ENCODE results near the gene CFAP100. TPM values are rescaled to one million over a fixed set of nuclear protein-coding genes. Genes with fewer than 3 reads are reported as not detected.

CFAP100 gene
- total RNA-seq (not detected), total RNA-seq (0 to 0.12 (median 0) reads per million in 29 experiments)
- total RNA-seq (2013) = not detected

DNA sequence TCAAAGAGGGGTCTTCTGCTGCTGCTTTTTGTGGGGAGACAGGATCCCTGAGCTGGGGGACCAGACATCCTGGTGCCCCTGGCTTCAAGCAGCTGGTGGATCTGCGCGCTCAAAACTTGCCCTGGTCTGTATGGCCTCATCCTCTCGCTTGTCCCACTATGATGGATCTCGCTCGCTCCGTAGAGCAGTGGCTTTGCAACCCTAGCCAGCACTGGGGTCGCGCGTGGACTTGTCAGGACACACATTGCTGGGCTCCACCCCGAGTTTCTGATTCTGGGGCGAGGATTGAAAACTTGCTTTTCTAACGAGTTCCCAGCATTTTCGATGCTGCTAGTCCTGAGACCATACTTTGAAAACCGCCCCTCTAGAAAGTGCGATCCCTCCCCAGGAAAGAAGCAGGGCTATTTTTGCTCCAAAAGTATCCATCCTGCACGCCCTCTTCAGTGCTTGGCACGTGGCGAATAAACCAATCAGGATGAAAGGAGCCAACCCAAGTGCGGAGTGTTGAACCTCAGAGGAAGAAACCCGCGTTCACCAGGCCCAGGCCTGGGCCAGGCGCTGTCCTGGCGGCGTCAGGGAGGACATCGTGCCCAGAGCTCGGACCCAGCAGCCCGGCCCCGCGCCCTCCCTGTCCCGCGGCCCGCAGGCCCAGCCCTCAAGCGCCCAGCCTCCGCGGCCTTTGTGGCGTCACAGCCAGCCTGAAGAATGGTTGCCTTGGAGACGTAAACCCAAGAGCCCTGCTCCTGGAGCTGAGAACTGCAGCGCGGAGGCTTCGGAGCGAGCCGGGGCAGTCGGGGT lies at the start of gene CFAP100:
Gene CFAP100 (plus strand): TSS at position 731 of the 798 bp plus-strand sequence. CDS start 1,092 bp downstream, outside the sequence.
- Mint-ChIP-seq H3K36me3 (no peaks in the 10 kb centered on the region), H3K4me3 (no peak within 1 kb of the TSS), H3K4me1 (peaks cover 3 to 9% (median 5%) of the 10 kb centered on the region in 3 donors), H3K9me3 (no peaks in the 10 kb centered on the region), H3K27ac (no peak within 1 kb of the TSS), H3K27me3 (peaks cover 62 to 65% of the 10 kb centered on the region in 2 donors)
- CTCF ChIA-PET = no interaction called here
- POLR2A ChIA-PET = no interaction called here
- Histone ChIP-seq H3K27me3 (replicated peaks in 1 of 2; ENCODE audit: control insufficient read depth in 2 of 2, extremely low read depth in 1 of 2, insufficient read depth in 2 of 2, low read length in 1 of 2) (peaks cover 6 to 53% of the 10 kb centered on the region in 2 experiments), H3K9me3 (no peaks in the 10 kb centered on the region), H3K4me3 (ENCODE audit: control insufficient read depth in 1 of 2, extremely low read depth in 1 of 2, low read length in 1 of 2) (no peak within 1 kb of the TSS), H3K36me3 (ENCODE audit: control insufficient read depth in 2 of 2, extremely low read depth in 1 of 2, insufficient read depth in 1 of 2, low read length in 1 of 2) (no peaks in the 10 kb centered on the region), H3K27ac (ENCODE audit: low read length) (no peak within 1 kb of the TSS), H3K4me1 (ENCODE audit: control insufficient read depth in 1 of 2, extremely low read depth in 1 of 2, insufficient read depth in 2 of 2, low read length in 2 of 2) (peaks cover 0 to 4% of the 10 kb centered on the region in 2 experiments)
- no peak for ATAC-seq (replicated peaks in 1 of 4)
- no peak for DNase-seq
- WGBS (ENCODE audit: insufficient coverage) = 32% methylated on average over 43 of the region's 43 CpGs

DNA sequence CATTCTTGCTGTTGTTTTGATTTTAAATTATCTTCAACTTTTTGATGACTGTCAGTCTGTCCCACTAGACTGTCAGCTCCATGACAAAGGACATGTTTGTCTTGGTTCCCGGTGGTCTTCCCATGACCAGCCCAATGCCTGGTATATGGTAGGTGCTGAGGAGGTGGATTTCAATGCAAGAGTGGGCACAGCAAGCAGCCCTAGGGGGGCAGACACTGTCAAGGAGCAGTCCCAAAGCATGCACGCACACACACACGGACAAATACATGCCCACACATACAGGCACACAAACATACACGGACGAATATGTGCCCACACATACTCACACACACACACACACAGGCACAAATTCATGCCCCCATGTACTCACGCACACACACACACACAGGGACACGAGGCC lies 49.5 kb upstream of the CFAP100 start:
- 82% methylated on average over 7 of the region's 7 CpGs for WGBS (ENCODE audit: insufficient coverage)
- Histone ChIP-seq H3K27me3 (replicated peaks in 1 of 2; ENCODE audit: control insufficient read depth in 2 of 2, extremely low read depth in 1 of 2, insufficient read depth in 2 of 2, low read length in 1 of 2) (peaks cover 0 to 18% of the 10 kb centered on the region in 2 experiments), H3K36me3 (ENCODE audit: control insufficient read depth in 2 of 2, extremely low read depth in 1 of 2, insufficient read depth in 1 of 2, low read length in 1 of 2) (no peaks in the 10 kb centered on the region), H3K4me1 (ENCODE audit: control insufficient read depth in 1 of 2, extremely low read depth in 1 of 2, insufficient read depth in 2 of 2, low read length in 2 of 2) (no peaks in the 10 kb centered on the region), H3K4me3 (ENCODE audit: control insufficient read depth in 1 of 2, extremely low read depth in 1 of 2, low read length in 1 of 2) (no peak overlapping the region), H3K27ac (ENCODE audit: low read length) (no peak overlapping the region), H3K9me3 (no peaks in the 10 kb centered on the region)
- no peak overlapping the region for H3K27ac Mint-ChIP-seq
- peak in 2 of 35 experiments; percentile 0 to 3 for DNase-seq
- ATAC-seq (replicated peaks in 1 of 4) = no peak
- no peaks in the 10 kb centered on the region for H3K9me3 Mint-ChIP-seq
- ChIA-PET POLR2A (no interaction called here), CTCF (no interaction called here)
- no peaks in the 10 kb centered on the region for H3K36me3 Mint-ChIP-seq
- H3K27me3 Mint-ChIP-seq = peaks cover 4 to 12% of the 10 kb centered on the region in 2 donors
- no peaks in the 10 kb centered on the region for H3K4me1 Mint-ChIP-seq
- no peak overlapping the region for H3K4me3 Mint-ChIP-seq

DNA sequence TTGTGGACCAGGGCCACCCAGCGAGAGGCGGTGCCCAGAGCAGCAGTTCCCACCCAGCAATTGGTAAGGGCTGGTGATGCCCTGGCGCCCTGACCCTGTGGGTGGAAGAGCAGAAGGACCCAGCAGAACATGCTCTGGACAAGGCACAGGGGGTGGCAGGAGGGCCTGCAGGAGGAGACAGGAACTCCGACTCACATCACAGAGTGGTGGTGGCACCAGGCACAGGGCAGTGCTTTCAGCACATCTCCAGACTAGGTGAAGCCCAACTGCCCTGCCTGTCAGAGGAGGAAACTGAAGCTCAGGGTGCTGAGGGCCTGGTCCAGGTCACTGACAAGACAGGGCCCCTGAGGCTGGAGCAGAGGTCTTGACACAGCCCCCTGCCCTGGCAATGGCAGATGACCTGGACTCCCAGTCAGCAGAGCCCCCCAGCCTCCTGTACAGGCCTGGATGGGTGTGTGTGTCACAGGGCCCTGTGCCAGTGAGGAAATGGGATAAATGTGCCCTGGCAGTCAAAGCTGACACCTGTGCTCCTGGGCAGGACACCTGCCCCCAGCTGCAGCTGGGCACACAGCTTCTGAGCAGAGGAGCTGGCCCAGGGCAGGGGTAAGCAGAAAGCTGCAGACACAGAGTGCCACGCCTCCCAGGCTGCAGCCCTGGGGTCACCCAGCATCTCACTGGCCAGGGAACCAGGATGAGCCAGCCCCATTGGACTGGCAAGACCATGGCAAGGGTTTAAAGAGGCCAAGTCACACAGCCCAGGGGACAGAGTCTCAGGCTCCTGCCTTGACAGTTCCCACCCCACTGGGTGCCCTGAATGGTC lies 48.9 kb upstream of the CFAP100 start:
- Mint-ChIP-seq H3K27me3 (peaks cover 4 to 11% of the 10 kb centered on the region in 2 donors), H3K4me1 (no peaks in the 10 kb centered on the region), H3K4me3 (no peak overlapping the region), H3K36me3 (no peaks in the 10 kb centered on the region), H3K9me3 (no peaks in the 10 kb centered on the region), H3K27ac (no peak overlapping the region)
- ATAC-seq (replicated peaks in 1 of 4) (no peak), DNase-seq (peak in 2 of 35 experiments; percentile 1 to 8)
- no peaks in the 10 kb centered on the region for H3K4me1 ChIP-seq (ENCODE audit: control insufficient read depth in 1 of 2, extremely low read depth in 1 of 2, insufficient read depth in 2 of 2, low read length in 2 of 2)
- H3K4me3 ChIP-seq (ENCODE audit: control insufficient read depth in 1 of 2, extremely low read depth in 1 of 2, low read length in 1 of 2) = no peak overlapping the region
- POLR2A ChIA-PET = no interaction called here
- no peak overlapping the region for H3K27ac ChIP-seq (ENCODE audit: low read length)
- CTCF ChIA-PET = no interaction called here
- H3K27me3 ChIP-seq (replicated peaks in 1 of 2; ENCODE audit: control insufficient read depth in 2 of 2, extremely low read depth in 1 of 2, insufficient read depth in 2 of 2, low read length in 1 of 2) = peaks cover 0 to 12% of the 10 kb centered on the region in 2 experiments
- H3K9me3 ChIP-seq = no peaks in the 10 kb centered on the region
- 80% methylated on average over 5 of the region's 5 CpGs for WGBS (ENCODE audit: insufficient coverage)
- no peaks in the 10 kb centered on the region for H3K36me3 ChIP-seq (ENCODE audit: control insufficient read depth in 2 of 2, extremely low read depth in 1 of 2, insufficient read depth in 1 of 2, low read length in 1 of 2)

DNA sequence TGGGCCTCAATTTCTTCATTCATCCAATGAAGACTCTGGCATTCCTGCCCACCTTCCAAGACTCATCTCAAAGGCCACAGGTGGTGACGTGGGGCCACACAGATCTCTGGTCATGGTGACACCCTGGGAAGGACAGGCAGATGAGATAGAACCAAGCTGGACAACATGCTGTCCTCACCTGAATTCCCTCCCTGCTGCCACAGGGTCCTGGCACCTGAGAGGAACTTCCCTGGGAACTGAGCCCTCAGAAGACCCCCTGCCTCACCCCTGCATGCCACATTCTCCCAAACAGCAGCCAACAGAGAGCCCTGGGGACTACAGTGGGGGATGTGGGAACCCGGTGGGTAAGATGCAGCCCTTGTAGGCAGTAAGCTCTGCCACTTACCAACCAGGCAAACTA lies 48.2 kb upstream of the CFAP100 start:
- Mint-ChIP-seq H3K4me1 (no peaks in the 10 kb centered on the region), H3K27me3 (peaks cover 4 to 11% of the 10 kb centered on the region in 2 donors), H3K36me3 (no peaks in the 10 kb centered on the region), H3K27ac (no peak overlapping the region), H3K9me3 (no peaks in the 10 kb centered on the region), H3K4me3 (no peak overlapping the region)
- WGBS (ENCODE audit: insufficient coverage) = 63% methylated on average over 1 of the region's 2 CpGs
- H3K9me3 ChIP-seq = no peaks in the 10 kb centered on the region
- peaks cover 0 to 9% of the 10 kb centered on the region in 2 experiments for H3K27me3 ChIP-seq (replicated peaks in 1 of 2; ENCODE audit: control insufficient read depth in 2 of 2, extremely low read depth in 1 of 2, insufficient read depth in 2 of 2, low read length in 1 of 2)
- ChIA-PET POLR2A (no interaction called here), CTCF (no interaction called here)
- no peak overlapping the region for H3K27ac ChIP-seq (ENCODE audit: low read length)
- H3K36me3 ChIP-seq (ENCODE audit: control insufficient read depth in 2 of 2, extremely low read depth in 1 of 2, insufficient read depth in 1 of 2, low read length in 1 of 2) = no peaks in the 10 kb centered on the region
- no peak for DNase-seq
- no peak for ATAC-seq (replicated peaks in 1 of 4)
- no peak overlapping the region for H3K4me3 ChIP-seq (ENCODE audit: control insufficient read depth in 1 of 2, extremely low read depth in 1 of 2, low read length in 1 of 2)
- H3K4me1 ChIP-seq (ENCODE audit: control insufficient read depth in 1 of 2, extremely low read depth in 1 of 2, insufficient read depth in 2 of 2, low read length in 2 of 2) = no peaks in the 10 kb centered on the region

DNA sequence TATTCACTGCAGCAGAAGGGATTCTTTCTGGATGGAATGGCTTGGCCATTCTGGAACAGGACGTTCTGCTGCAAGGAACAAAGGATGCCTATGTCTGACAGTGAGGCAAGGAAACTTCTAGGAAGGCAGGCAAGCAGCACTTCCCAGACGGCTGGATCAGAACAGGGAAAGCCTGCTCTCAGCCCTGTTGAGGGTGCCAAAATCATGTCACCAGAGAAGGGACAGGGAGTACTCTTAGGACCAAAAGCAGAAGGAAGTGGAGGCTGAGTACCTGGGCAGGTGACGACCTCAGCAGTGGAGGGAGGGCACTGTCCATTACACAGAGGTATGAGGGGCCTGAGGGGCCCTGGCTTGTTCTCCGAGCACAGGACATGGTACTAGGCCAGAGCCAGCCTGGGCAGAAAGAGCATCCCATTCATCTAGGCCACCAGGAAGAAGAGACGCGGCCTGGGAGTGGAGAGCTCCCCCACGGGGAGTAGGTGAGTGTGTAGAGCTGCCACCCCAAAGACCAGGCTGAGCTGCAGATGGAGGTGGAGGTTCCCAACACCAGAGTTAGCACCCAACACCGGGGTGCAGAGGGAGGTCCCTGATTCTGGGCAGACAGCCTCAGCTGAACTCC lies 47.1 kb upstream of the CFAP100 start:
- Mint-ChIP-seq H3K27ac (no peak overlapping the region), H3K36me3 (no peaks in the 10 kb centered on the region), H3K4me1 (no peaks in the 10 kb centered on the region), H3K27me3 (peaks cover 0 to 5% of the 10 kb centered on the region in 2 donors), H3K4me3 (no peak overlapping the region), H3K9me3 (no peaks in the 10 kb centered on the region)
- Histone ChIP-seq H3K27me3 (replicated peaks in 1 of 2; ENCODE audit: control insufficient read depth in 2 of 2, extremely low read depth in 1 of 2, insufficient read depth in 2 of 2, low read length in 1 of 2) (peaks cover 0 to 8% of the 10 kb centered on the region in 2 experiments), H3K27ac (ENCODE audit: low read length) (no peak overlapping the region), H3K4me1 (ENCODE audit: control insufficient read depth in 1 of 2, extremely low read depth in 1 of 2, insufficient read depth in 2 of 2, low read length in 2 of 2) (no peaks in the 10 kb centered on the region), H3K9me3 (no peaks in the 10 kb centered on the region), H3K36me3 (ENCODE audit: control insufficient read depth in 2 of 2, extremely low read depth in 1 of 2, insufficient read depth in 1 of 2, low read length in 1 of 2) (no peaks in the 10 kb centered on the region), H3K4me3 (ENCODE audit: control insufficient read depth in 1 of 2, extremely low read depth in 1 of 2, low read length in 1 of 2) (no peak overlapping the region)
- DNase-seq (peak in 1 of 35 experiments; percentile 5), ATAC-seq (replicated peaks in 1 of 4) (no peak)
- POLR2A ChIA-PET = no interaction called here
- 45% methylated on average over 4 of the region's 8 CpGs for WGBS (ENCODE audit: insufficient coverage)
- CTCF ChIA-PET = no interaction called here

DNA sequence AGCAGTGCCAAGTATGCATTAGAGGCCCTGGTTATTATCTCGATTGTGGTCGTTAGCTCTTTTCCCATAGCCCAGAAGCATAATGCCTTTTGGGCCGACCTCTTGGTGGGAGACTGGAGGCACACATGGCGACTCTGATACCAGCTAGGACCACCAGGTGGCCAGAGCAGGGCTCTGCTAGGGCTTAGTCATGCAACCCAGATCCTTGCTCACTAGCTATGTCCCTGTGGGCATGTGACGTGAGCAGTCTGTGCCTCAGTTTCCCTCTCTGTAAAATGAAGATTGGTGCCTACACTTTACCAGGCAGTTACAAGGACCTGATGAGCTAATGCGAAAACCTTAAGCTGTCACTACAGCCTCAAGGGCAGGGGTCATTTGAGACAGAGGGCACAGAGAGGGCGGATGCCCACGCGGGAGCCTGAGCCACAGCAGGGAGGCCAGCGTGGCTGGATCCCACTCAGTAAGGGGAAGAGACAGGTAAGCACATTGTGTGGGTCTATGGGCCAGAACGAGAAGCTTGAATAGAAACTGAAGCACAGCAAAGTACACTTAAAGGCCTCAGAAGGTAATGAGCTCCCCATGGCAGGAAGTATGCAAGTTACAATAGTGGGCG lies 46.3 kb upstream of the CFAP100 start:
- no peaks in the 10 kb centered on the region for H3K4me1 ChIP-seq (ENCODE audit: control insufficient read depth in 1 of 2, extremely low read depth in 1 of 2, insufficient read depth in 2 of 2, low read length in 2 of 2)
- peaks cover 0 to 7% of the 10 kb centered on the region in 2 experiments for H3K27me3 ChIP-seq (replicated peaks in 1 of 2; ENCODE audit: control insufficient read depth in 2 of 2, extremely low read depth in 1 of 2, insufficient read depth in 2 of 2, low read length in 1 of 2)
- H3K9me3 ChIP-seq = no peaks in the 10 kb centered on the region
- H3K27me3 Mint-ChIP-seq = peaks cover 0 to 5% of the 10 kb centered on the region in 2 donors
- no peak for ATAC-seq (replicated peaks in 1 of 4)
- no peaks in the 10 kb centered on the region for H3K9me3 Mint-ChIP-seq
- no peak overlapping the region for H3K4me3 ChIP-seq (ENCODE audit: control insufficient read depth in 1 of 2, extremely low read depth in 1 of 2, low read length in 1 of 2)
- no peak overlapping the region for H3K4me3 Mint-ChIP-seq
- H3K4me1 Mint-ChIP-seq = no peaks in the 10 kb centered on the region
- POLR2A ChIA-PET = no interaction called here
- no peak overlapping the region for H3K27ac Mint-ChIP-seq
- H3K36me3 ChIP-seq (ENCODE audit: control insufficient read depth in 2 of 2, extremely low read depth in 1 of 2, insufficient read depth in 1 of 2, low read length in 1 of 2) = no peaks in the 10 kb centered on the region
- CTCF ChIA-PET = no interaction called here
- no peaks in the 10 kb centered on the region for H3K36me3 Mint-ChIP-seq
- peak in 1 of 35 experiments; percentile 2 for DNase-seq
- no peak overlapping the region for H3K27ac ChIP-seq (ENCODE audit: low read length)
- 83% methylated on average over 11 of the region's 12 CpGs for WGBS (ENCODE audit: insufficient coverage)
